ENCODE data around the gene PPT2. TPM values are rescaled to one million over a fixed set of nuclear protein-coding genes. Genes with fewer than 3 reads are reported as not detected.
A peak's percentile ranks its signal among the peaks of the same experiment; 100 is the strongest.
"Not testable (repeated sequence)": the region's sequence is repeated elsewhere in the genome, so short reads cannot be mapped to it uniquely, and the experiment has no call there.

PPT2 gene
- total RNA-seq, 4 donors from 2014 or later: 19.0 to 35.1 (median 28.9) TPM

DNA sequence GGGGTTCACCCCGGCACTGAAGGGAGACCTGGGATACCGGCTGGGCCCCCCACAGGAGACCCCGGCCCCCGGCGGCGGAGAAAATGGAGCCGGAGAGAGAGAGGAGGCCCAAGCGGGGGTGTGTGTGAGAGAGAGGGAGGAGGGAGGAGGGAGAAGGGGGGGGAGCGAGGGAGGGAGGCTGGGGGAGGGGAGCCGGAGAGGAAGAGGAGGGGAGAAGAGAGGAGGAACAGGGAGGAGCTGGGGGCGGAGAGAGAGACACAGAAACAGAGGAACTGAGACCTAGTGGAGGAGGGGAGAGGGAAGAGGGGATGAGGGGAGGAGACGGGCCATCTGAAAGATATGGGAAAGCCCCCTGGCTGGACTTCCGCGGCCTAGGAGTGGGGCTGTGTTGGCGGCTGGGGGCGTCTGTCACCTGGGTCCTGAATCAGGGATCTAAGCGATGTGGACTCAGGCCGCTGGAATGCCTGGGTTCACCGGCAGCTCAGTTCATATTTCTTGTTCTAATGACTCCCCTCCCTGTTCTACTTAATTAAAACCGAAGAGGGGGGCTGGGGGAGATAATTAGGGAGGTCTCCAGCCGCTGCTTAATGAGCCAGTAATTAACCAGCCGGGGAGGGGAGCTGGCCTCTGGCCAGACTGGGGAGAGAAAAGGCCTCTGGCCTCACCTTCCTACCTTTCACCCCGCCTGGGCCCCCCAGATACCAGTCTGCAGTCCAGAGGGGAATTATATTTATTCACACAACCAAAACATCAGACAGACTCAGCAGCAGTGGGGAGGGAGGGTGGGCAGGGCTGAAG lies 36.3 kb downstream of the PPT2 start, which contains the start of gene PBX2:
TSS of gene PBX2 (minus strand) at position 149 of the 798 bp plus-strand sequence. CDS start 287 bp downstream, outside the sequence.
- H3K4me1 ChIP-seq: no peaks in the 10 kb centered on the region
- TF ChIP-seq CTCF (IDR thresholded peaks at IDR 0.05) (peak in 2 of 4 experiments; percentile 11 to 22), POLR2A (IDR thresholded peaks at IDR 0.05) (peak; percentile 86 to 96)
- peak within 1 kb of the TSS; percentile 85 to 98 for H3K4me3 ChIP-seq
- no peaks in the 10 kb centered on the region for H3K27me3 ChIP-seq
- peak; percentile 91 to 97 for DNase-seq
- intact Hi-C loops (cut with DNase I; ENCODE audit: low total_unique reads): no loop called here
- no peaks in the 10 kb centered on the region for H3K9me3 ChIP-seq
- H3K27ac ChIP-seq: peak within 1 kb of the TSS; percentile 98 to 100
- no peaks in the 10 kb centered on the region for H3K36me3 ChIP-seq

GRCh38 chr6:32190911-32191677 lies 37.2 kb downstream of the PPT2 start:
- intact Hi-C loops (cut with DNase I; ENCODE audit: low total_unique reads): no loop called here
- no peaks in the 10 kb centered on the region for H3K27me3 ChIP-seq
- H3K27ac ChIP-seq: peak overlapping the region; percentile 98 to 100
- no peaks in the 10 kb centered on the region for H3K9me3 ChIP-seq
- H3K4me3 ChIP-seq: no peak overlapping the region
- TF ChIP-seq POLR2A (IDR thresholded peaks at IDR 0.05) (no peak), CTCF (IDR thresholded peaks at IDR 0.05) (no peak)
- DNase-seq: no peak
- H3K36me3 ChIP-seq: no peaks in the 10 kb centered on the region
- no peaks in the 10 kb centered on the region for H3K4me1 ChIP-seq

- intact Hi-C loops (cut with DNase I; ENCODE audit: low total_unique reads): no loop called here
- Histone ChIP-seq H3K4me1 (peaks cover 0 to 3% of the 10 kb centered on the region in 2 donors), H3K27ac (peak overlapping the region; percentile 98 to 100), H3K27me3 (no peaks in the 10 kb centered on the region), H3K36me3 (no peaks in the 10 kb centered on the region), H3K4me3 (no peak overlapping the region), H3K9me3 (no peaks in the 10 kb centered on the region)
- TF ChIP-seq CTCF (IDR thresholded peaks at IDR 0.05): no peak
- no peak for TF ChIP-seq POLR2A (IDR thresholded peaks at IDR 0.05)
- DNase-seq: no peak
These were observed 38.0 kb downstream of the PPT2 start for GRCh38 chr6:32191696-32192607.

DNA sequence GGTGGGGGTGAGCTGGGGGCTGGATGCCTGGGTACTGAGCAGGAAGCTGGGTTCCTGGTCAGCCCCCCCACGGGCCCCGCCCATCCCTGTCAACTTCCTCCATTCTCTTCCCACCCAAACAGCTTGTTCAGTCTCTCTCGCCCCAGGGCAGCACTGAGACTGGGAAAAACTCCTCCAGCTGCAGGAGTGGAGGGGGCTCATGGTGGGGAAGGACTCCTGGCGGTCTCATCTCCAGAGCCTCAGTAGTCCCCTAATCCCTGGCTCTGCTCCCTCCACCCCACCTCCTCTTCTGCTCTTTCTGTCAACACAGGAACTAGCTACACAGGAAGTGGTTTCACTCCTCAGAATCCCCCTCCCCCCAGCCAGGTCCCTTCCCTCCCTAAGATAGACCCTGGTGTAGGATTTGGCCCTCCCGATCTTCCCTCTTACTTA lies 38.7 kb downstream of the PPT2 start, which contains the start of gene GPSM3:
TSS of gene GPSM3 (minus strand) at position 36 of the 432 bp plus-strand sequence. CDS start 130 bp downstream, outside the sequence.
- peaks cover 3 to 7% of the 10 kb centered on the region in 2 donors for H3K4me1 ChIP-seq
- intact Hi-C loops (cut with DNase I; ENCODE audit: low total_unique reads): no loop called here
- H3K4me3 ChIP-seq: no peak within 1 kb of the TSS
- no peaks in the 10 kb centered on the region for H3K36me3 ChIP-seq
- DNase-seq: no peak
- no peaks in the 10 kb centered on the region for H3K27me3 ChIP-seq
- H3K27ac ChIP-seq: peak within 1 kb of the TSS; percentile 98 to 100
- H3K9me3 ChIP-seq: no peaks in the 10 kb centered on the region
- TF ChIP-seq CTCF (IDR thresholded peaks at IDR 0.05): no peak
- TF ChIP-seq POLR2A (IDR thresholded peaks at IDR 0.05): no peak

DNA sequence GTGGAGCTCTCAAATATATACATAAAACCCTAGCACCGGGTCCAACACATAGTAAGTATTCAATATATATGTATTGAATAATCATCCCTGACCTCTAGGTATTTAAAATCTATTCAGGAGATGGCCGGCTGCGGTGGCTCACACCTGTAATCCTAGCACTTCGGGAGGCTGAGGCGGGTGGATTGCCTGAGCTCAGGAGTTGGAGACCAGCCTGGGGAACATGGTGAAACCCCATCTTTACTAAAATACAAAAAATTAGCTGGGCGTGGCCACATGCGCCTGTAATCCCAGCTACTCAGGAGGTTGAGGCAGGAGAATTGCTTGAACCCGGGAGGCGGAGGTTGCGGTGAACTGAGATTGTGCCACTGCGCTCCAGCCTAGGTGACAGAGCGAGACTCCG lies 39.2 kb downstream of the PPT2 start:
- H3K36me3 ChIP-seq; intact Hi-C loops (cut with DNase I; ENCODE audit: low total_unique reads); H3K4me3 ChIP-seq; H3K4me1 ChIP-seq; DNase-seq; H3K27me3 ChIP-seq; H3K9me3 ChIP-seq: not testable (repeated sequence)
- H3K27ac ChIP-seq: peak overlapping the region; percentile 98 to 100

All from uterus (tissue), 4 donors.